WTC11 (cell line): Measurements from ENCODE around the gene SLC44A5.

Source experiments
- ATF6 ChIP-seq: sonication (generic); formaldehyde crosslinking; IDR thresholded peaks from 2 replicates; pipeline ENCODE4 v1.8.1; 2023; ENCODE audit warnings: mild to moderate bottlenecking, missing genetic modification reagents
- CREB1 ChIP-seq: sonication (generic); formaldehyde crosslinking; IDR thresholded peaks from 2 replicates; pipeline ENCODE4 v1.8.0; 2023; ENCODE audit warnings: mild to moderate bottlenecking, missing genetic modification reagents
- CREM ChIP-seq: sonication (generic); formaldehyde crosslinking; IDR thresholded peaks from 2 replicates; pipeline ENCODE4 v1.8.1; 2022; ENCODE audit warnings: mild to moderate bottlenecking, missing genetic modification reagents, moderate library complexity
- CTCF ChIP-seq: fragments of 200-600 bp; IDR thresholded peaks from 2 replicates; pipeline ENCODE4 v1.8.0; 2022; ENCODE audit warnings: antibody characterized with exemption
- ESRRA ChIP-seq: sonication (generic); formaldehyde crosslinking; IDR thresholded peaks from 2 replicates; pipeline ENCODE4 v1.8.1; 2022; ENCODE audit warnings: mild to moderate bottlenecking, missing genetic modification reagents, borderline replicate concordance
- FOXP1 ChIP-seq: sonication (generic); formaldehyde crosslinking; IDR thresholded peaks from 2 replicates; pipeline ENCODE4 v1.8.0; 2022; ENCODE audit warnings: missing genetic modification reagents, mild to moderate bottlenecking, moderate library complexity, borderline replicate concordance
- JAZF1 ChIP-seq: fragments of 250-450 bp; sonication (Bioruptor Pico); IDR thresholded peaks from 2 replicates; pipeline ENCODE4 v1.9.0; 2021; ENCODE audit warnings: moderate library complexity, mild to moderate bottlenecking, inconsistent platforms
- NR1H2 ChIP-seq: sonication (generic); formaldehyde crosslinking; IDR thresholded peaks from 2 replicates; pipeline ENCODE4 v1.9.0; 2021; ENCODE audit warnings: mild to moderate bottlenecking, moderate library complexity, missing genetic modification reagents
- OVOL2 ChIP-seq: fragments of 250-450 bp; sonication (Bioruptor Pico); IDR thresholded peaks from 2 replicates; pipeline ENCODE4 v1.9.0; 2021; ENCODE audit warnings: mild to moderate bottlenecking, borderline replicate concordance
- SMAD3 ChIP-seq: sonication (generic); formaldehyde crosslinking; IDR thresholded peaks from 2 replicates; pipeline ENCODE4 v1.8.0; 2022; ENCODE audit warnings: missing genetic modification reagents, mild to moderate bottlenecking, borderline replicate concordance
- TCF7 ChIP-seq: sonication (generic); formaldehyde crosslinking; IDR thresholded peaks from 2 replicates; pipeline ENCODE4 v1.8.0; 2022; ENCODE audit warnings: mild to moderate bottlenecking, low read depth, missing genetic modification reagents, moderate library complexity
- USF1 ChIP-seq: sonication (generic); formaldehyde crosslinking; IDR thresholded peaks from 2 replicates; pipeline ENCODE4 v1.8.0; 2022; ENCODE audit warnings: mild to moderate bottlenecking, missing genetic modification reagents
- ZNF263 ChIP-seq: sonication (generic); formaldehyde crosslinking; IDR thresholded peaks from 2 replicates; pipeline ENCODE4 v1.8.1; 2022; ENCODE audit warnings: low read depth, mild to moderate bottlenecking, moderate library complexity, missing genetic modification reagents
- ZNF423 ChIP-seq: fragments of 250-450 bp; sonication (Bioruptor Pico); IDR thresholded peaks from 2 replicates; pipeline ENCODE4 v2.1.2; 2022; ENCODE audit warnings: mild to moderate bottlenecking, moderate library complexity

- TF ChIP-seq CTCF = no peak
- TF ChIP-seq CREM (CRISPR knock-in tag) = no peak
- no peak for TF ChIP-seq FOXP1 (CRISPR knock-in tag)
- no peak for TF ChIP-seq OVOL2 (CRISPR knock-in tag)
- no peak for TF ChIP-seq TCF7
- TF ChIP-seq ESRRA (CRISPR knock-in tag) = no peak
- TF ChIP-seq CREB1 (CRISPR knock-in tag) = no peak
- no peak for TF ChIP-seq ATF6
- no peak for TF ChIP-seq ZNF423 (CRISPR knock-in tag)
- TF ChIP-seq JAZF1 (CRISPR knock-in tag) = no peak
- TF ChIP-seq SMAD3 (CRISPR knock-in tag) = no peak
- no peak for TF ChIP-seq NR1H2 (CRISPR knock-in tag)
- TF ChIP-seq ZNF263 = no peak
- no peak for TF ChIP-seq USF1 (CRISPR knock-in tag)
These were observed 294.7 kb downstream of the SLC44A5 start for GRCh38 chr1:75316230-75316629.
